Activated CD8-positive, alpha-beta memory T cell treated with anti-CD3 and anti-CD28 coated beads for 24 hours (primary cell): ENCODE measurements around the gene ACTL9.

Source experiments
- DNase-seq: peaks from one replicate; pipeline ENCODE4 v3.0.0-alpha.2; 2020

ACTL9 gene

GRCh38 chr19:8684001-8684902 is 14.3 kb downstream of the ACTL9 start:
- no peak for DNase-seq

GRCh38 chr19:8682931-8683330 is 15.7 kb downstream of the ACTL9 start:
- no peak for DNase-seq

DNA sequence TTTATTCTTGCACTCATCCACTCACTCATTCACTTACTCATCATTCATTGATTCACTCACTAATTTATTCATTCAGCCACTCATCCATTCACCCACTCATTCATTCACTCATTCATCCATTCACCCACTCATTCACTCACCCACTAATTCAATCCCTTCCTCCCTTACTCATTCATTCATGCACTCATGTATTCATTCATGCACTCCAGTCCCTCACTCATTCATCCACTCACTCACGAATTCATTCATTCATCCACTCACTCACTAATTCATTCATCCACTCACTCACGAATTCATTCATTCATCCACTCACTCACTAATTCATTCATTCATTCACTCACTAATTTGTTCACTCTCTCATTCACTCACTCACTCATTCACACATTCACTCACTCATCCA is 16.1 kb downstream of the ACTL9 start:
- no peak for DNase-seq

DNA sequence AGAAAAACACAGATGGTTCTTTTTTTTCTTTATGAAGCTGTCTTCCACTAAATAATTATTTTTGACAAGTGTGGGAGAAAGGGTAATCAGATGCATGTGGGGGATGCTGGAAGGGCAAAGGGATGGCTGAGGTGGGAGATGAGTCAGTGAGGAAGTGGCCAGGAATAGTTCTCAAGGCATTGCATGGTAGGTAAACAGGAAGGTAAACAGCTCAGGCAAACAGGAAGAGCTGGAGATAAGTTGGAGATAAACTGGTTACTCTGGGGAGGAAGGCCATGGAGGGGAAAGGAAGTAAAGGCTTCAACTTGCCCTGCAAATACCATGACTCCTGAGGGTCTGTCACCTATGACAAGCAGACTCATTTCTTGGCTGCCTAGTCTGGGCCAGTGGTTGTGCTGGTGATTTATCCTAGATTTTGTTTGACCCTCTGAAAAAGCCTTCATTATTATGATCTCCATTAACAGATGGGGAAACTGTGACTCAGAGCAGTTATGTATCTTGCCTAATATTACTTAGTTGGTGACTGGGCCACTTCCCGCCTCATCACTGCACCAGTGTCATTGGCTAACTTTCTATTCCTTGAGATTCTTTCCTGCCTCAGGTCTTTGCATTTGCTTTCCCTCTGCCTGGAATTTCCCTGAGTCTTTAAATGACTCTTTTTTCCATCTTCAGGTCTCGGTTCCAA is 17.1 kb downstream of the ACTL9 start:
- DNase-seq: no peak

DNA sequence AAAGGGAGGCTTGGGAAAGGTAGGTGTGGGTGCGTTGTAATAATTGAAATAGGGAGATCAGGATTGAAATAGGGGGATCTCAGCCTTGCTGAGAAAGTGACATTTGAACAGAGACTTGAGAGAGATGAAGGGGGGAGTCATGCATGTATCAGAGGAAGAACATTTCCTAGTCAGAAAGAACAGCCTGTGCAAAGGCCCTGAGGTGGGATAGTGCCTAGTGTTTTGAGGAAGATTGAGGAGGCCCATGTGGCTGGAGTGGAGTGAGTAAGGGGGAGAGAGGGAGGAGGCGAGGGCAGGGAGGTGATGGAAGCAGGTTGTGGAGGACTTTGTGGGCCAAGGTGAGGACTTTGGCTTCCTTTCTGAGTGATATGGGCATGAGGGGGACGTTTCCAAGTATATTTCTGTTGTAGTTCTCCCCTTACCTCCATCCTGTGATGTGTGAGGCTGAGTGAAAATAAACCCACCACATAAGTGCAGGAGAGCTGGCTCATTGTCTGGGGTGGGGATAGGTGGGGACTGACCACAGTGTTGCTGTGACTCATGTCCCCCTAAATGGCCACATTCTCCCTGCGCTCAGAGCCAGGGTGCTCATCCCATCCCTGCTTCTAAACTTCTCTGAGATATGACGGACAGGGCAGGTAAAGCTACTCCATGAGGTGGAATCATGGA is 17.8 kb downstream of the ACTL9 start:
- DNase-seq: no peak

DNA sequence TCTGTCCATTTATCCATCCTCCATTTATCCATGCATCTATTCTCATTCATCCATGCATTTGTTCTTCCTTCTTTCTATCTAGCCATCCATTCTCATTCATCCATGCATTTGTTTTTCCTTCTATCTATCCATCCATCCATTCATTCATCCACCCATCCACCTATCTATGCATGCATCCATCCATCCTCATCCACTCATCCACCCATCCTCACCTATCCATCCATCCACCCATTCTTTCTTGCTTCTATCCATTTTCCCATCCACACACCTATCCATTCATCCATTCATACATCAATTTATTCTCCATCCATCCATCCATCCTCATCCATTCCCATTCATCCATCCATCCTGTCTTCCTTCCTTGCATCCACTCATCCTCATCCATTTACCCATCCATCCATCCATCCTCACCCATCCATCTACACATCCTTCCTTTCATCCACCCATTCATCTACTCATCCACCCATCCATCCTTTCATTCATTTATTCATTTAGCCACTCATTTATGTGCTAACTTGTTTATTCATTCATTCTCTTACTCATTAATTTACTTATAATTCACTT is 20.3 kb downstream of the ACTL9 start:
- DNase-seq: no peak

DNA sequence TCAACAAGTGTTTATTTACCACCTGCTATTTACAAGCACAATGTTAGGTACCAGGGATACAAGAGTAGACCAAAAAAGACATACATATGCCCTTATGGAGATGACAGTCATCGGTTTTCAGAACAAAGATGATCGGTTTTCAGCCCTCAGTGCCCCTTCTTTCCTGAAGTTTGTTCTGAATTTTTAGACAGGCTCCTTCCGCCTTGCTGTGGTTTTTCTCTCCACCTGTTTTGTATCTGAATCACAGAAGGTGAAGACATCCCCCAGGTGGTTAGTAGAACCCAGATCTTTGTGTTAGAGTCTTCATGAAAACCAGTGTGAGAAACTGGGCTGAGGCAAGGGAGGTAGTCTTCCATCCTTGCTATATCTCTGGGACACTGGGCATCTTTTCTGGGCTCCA is 23.5 kb downstream of the ACTL9 start:
- DNase-seq: no peak

- no peak for DNase-seq
These were observed 25.2 kb downstream of the ACTL9 start for GRCh38 chr19:8673276-8673891.

DNA sequence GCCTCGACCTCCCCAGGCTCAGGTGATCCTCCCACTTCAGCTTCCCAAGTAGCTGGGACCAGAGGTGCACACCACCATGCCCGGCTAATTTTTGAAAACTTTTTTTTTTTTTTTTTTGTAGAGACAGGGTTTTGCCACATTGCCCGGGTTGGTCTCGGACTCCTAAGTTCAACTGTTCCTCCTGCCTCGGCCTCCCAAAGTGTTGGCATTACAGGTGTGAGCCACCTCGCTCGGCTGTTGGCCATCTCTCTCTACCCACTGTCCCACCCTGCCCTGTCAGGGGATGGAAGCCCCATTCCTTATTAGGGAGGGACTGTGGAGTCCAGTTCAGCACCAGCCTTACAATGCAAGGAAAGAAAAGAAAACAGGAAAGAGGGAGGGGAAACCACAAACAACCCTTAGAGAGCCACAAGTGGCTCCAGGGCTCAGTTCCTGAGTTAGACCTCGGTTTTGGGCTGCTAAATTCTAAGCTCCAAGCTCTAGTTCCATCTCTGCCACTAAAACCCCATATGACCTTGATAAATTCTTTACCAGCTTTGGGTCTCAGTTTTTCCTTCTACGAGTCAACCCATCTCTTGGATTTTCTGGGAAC is 31.7 kb downstream of the ACTL9 start:
- DNase-seq: no peak

DNA sequence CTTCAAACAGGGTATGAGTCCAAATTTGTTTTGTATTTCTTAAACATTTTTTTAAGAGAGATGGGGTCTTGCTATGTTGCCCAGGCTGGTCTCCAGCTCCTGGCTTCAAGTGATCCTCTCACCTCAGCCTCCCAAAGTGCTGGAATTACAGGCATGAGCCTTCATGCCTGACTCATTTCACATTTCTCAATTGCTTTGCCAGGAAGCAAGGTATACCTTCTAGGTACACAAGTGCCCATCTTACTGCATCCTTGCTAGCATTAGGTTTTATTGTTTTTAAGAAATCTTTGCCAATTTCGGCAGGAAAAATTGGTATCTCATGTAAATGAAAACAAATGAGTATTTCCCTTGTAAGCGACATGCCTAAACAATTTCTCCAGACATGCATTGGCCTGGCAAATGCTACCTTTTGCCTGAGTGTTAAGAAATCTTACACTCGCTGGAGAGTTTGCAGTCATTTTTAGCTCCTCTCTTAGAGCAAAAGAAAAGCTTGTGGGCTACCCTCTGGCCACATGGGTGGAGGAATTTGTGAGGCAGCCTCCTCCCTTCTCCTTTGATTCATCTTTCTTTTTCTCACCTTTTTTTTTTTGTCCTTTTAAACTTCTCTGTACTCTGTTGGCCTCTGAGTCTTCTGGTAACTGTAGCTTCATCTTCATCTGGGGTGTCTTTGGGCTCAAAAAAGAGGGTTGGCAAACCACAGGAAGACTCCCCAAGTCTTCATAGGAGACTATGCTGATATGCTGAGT is 33.0 kb downstream of the ACTL9 start:
- DNase-seq: no peak

- DNase-seq: no peak
These were observed 33.9 kb downstream of the ACTL9 start for GRCh38 chr19:8664671-8665057.

- DNase-seq: peak; percentile 70
These were observed 34.5 kb downstream of the ACTL9 start for GRCh38 chr19:8663920-8664670.

DNA sequence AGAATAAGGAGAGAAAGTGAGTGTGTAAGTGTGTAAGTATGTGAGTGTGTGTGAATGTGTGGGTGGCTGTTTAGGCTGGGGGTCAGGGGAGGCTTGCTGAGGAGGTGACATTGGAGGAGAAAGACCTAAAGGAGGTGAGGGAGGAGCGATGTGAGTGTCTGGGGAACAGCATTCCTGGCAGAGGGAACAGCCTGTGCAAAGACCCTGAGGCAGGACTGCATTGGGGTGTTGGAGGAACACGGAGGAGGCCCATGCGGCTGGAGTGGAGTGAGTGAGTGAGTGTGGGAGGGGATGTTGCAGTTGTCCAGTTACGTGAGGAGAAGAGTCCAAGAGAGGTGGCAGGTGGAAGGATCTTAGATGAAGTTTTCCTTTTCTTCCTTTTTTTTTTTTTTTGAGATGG is 36.3 kb downstream of the ACTL9 start:
- no peak for DNase-seq

- no peak for DNase-seq
These were observed 38.7 kb downstream of the ACTL9 start for GRCh38 chr19:8659905-8660304.

DNA sequence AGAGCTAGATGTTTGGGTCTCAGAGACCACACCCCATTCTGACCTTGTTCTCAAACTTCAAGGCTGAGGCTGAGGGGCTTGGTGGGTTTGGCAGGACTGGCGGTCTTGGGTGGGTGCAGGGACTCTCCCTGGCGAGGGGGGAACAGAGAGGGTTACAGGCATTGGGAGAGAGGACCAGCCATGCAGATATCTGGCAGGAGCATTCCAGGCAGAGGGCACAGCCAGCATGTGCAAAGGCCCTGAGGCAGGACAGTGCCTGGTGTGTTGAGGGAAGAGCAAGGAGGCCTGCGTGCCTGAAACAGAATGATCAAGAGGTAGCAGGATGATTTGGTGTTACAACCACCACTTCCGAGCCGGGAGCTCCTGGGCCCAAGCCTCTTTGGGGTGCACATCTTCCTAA is 40.7 kb downstream of the ACTL9 start:
- DNase-seq: no peak

- DNase-seq: peak; percentile 73
These were observed 43.3 kb downstream of the ACTL9 start for GRCh38 chr19:8655340-8655709.

DNA sequence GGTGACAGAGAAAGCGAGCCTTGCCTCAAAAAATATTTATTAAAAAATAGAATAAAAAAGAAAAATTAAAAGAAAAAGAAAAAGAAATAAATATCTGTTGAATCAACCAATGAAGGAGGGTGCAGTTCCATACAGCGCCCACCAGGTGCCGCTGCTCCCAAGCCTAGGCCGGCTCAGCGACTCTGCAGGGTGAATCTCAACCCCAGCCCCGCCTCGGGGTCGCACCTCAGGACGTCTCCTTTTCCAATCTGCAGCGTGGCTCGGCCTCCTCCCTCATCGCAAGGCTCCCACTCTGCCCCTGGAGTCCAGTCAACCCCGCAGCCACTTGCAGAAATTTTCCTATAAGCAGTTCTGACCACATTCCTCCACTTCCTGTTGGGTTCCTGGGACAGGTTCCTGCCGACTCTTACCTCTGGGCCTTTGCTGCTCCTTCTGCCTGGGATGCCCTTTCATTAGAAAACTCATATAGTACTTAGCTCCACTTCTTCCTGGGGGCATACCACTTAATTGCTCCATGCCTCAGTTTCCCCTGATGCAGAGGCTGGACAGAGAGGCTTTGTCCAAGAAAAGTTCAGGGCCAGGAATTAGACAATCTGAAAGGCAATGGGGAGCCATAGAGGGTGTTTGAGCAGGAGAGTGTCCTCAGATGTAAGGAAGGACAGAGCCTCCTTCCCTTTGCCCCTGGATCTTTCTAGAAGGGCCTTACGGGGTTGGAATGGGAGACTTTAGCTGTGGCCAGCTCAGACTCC is 43.8 kb downstream of the ACTL9 start:
- peak; percentile 90 for DNase-seq

- no peak for DNase-seq
These were observed 50.4 kb downstream of the ACTL9 start for GRCh38 chr19:8648240-8648639.
